Progenitor cell of endocrine pancreas (in vitro differentiated cells): ENCODE measurements around the gene BTBD18. TPM values are rescaled to one million over a fixed set of nuclear protein-coding genes. Genes with fewer than 3 reads are reported as not detected.
A peak's percentile ranks its signal among the peaks of the same experiment; 100 is the strongest.

Experiments used
- DNase-seq: peaks from one replicate; pipeline ENCODE4 v3.0.0; 2021; ENCODE audit warnings: low spot score; ENCODE audit not compliant: unreplicated experiment
- H3K27ac Mint-ChIP-seq: 2 replicates; pipeline ENCODE4 v1.8.0; 2021; ENCODE audit warnings: mild to moderate bottlenecking, moderate library complexity, mixed read lengths
- H3K27me3 Mint-ChIP-seq: 2 replicates; pipeline ENCODE4 v1.8.0; 2021; ENCODE audit warnings: mixed read lengths
- H3K36me3 Mint-ChIP-seq: 2 replicates; pipeline ENCODE4 v1.8.0; 2022; ENCODE audit warnings: mixed read lengths; ENCODE audit not compliant: insufficient read depth
- H3K4me1 Mint-ChIP-seq: 2 replicates; pipeline ENCODE4 v1.8.0; 2021; ENCODE audit warnings: low read depth, mixed read lengths
- H3K4me3 Mint-ChIP-seq: 2 replicates; pipeline ENCODE4 v1.8.0; 2021; ENCODE audit warnings: low read depth, mild to moderate bottlenecking, moderate library complexity, mixed read lengths
- H3K9me3 Mint-ChIP-seq: 2 replicates; pipeline ENCODE4 v1.8.0; 2021; ENCODE audit warnings: low read depth, mixed read lengths
- CTCF ChIP-seq: fragments of 200-600 bp; sonication (generic); IDR thresholded peaks from one replicate; pipeline ENCODE4 v1.5.0; 2021; ENCODE audit warnings: antibody characterized with exemption, mild to moderate bottlenecking; ENCODE audit not compliant: unreplicated experiment
- total RNA-seq: library from RNA; stranded (reverse); gene quantifications from 2 replicates; pipeline ENCODE4 v1.2.1, GENCODE V29; 2021

BTBD18 gene
- total RNA-seq, 1 donor from 2014 or later: not detected

GRCh38 chr11:57746920-57747319 is 4.7 kb downstream of the BTBD18 start:
- Mint-ChIP-seq H3K36me3 (peaks cover 8% of the 10 kb centered on the region), H3K9me3 (no peaks in the 10 kb centered on the region), H3K4me3 (no peak overlapping the region), H3K4me1 (peaks cover 11% of the 10 kb centered on the region), H3K27ac (peak overlapping the region; percentile 26), H3K27me3 (no peaks in the 10 kb centered on the region)
- DNase-seq: no peak
- no peak for TF ChIP-seq CTCF

GRCh38 chr11:57745206-57745605 is 6.4 kb downstream of the BTBD18 start:
- Mint-ChIP-seq H3K4me3 (no peak overlapping the region), H3K4me1 (peaks cover 12% of the 10 kb centered on the region), H3K27me3 (no peaks in the 10 kb centered on the region), H3K9me3 (no peaks in the 10 kb centered on the region), H3K27ac (peak overlapping the region; percentile 73), H3K36me3 (peaks cover 8% of the 10 kb centered on the region)
- no peak for DNase-seq
- no peak for TF ChIP-seq CTCF

GRCh38 chr11:57744357-57744756 is 7.3 kb downstream of the BTBD18 start:
- peak overlapping the region; percentile 25 for H3K4me3 Mint-ChIP-seq

GRCh38 chr11:57742087-57742452 is 9.5 kb downstream of the BTBD18 start:
- H3K4me1 Mint-ChIP-seq: peaks cover 14% of the 10 kb centered on the region
- no peaks in the 10 kb centered on the region for H3K27me3 Mint-ChIP-seq
- H3K27ac Mint-ChIP-seq: peak overlapping the region; percentile 99
- DNase-seq: no peak
- H3K36me3 Mint-ChIP-seq: peaks cover 18% of the 10 kb centered on the region
- no peak for TF ChIP-seq CTCF
- H3K4me3 Mint-ChIP-seq: peak overlapping the region; percentile 95
- no peaks in the 10 kb centered on the region for H3K9me3 Mint-ChIP-seq

More at GRCh38 chr11:57744357-57744756, 7.3 kb downstream of the BTBD18 start:
- H3K4me1 Mint-ChIP-seq: peaks cover 14% of the 10 kb centered on the region
- H3K9me3 Mint-ChIP-seq: no peaks in the 10 kb centered on the region
- TF ChIP-seq CTCF: no peak
- peaks cover 10% of the 10 kb centered on the region for H3K36me3 Mint-ChIP-seq
- H3K27me3 Mint-ChIP-seq: no peaks in the 10 kb centered on the region
- no peak for DNase-seq
- H3K27ac Mint-ChIP-seq: no peak overlapping the region

- Mint-ChIP-seq H3K27me3 (no peaks in the 10 kb centered on the region), H3K4me1 (peaks cover 16% of the 10 kb centered on the region), H3K4me3 (peak within 1 kb of the TSS; percentile 95), H3K9me3 (no peaks in the 10 kb centered on the region), H3K27ac (peak within 1 kb of the TSS; percentile 99), H3K36me3 (peaks cover 17% of the 10 kb centered on the region)
- peak; percentile 92 for DNase-seq
- TF ChIP-seq CTCF: no peak
These were observed 10.2 kb downstream of the BTBD18 start, which contains the start of gene SELENOH for GRCh38 chr11:57741132-57742086. Gene SELENOH, plus strand, starts transcription at chr11:57741491. Its CDS starts 105 bp downstream, at chr11:57741596.
